H9 (cell line): ENCODE measurements around the gene ID4. TPM values are rescaled to one million over a fixed set of nuclear protein-coding genes. Genes with fewer than 3 reads are reported as not detected.

Experiments
- DNase-seq: peaks from one replicate; pipeline ENCODE4 v3.0.0-alpha.2; 2017
- H2AFZ ChIP-seq: one replicate; pipeline ENCODE4 v1.6.1; 2013; ENCODE audit warnings: mild to moderate bottlenecking, low read length, control low read depth, moderate library complexity
- H2AK5ac ChIP-seq: 2 replicates; pipeline ENCODE4 v1.6.1; 2013; ENCODE audit warnings: low read length, control low read depth, mixed read lengths; ENCODE audit not compliant: insufficient read length
- H2BK120ac ChIP-seq: one replicate; pipeline ENCODE4 v1.6.1; 2013; ENCODE audit warnings: low read depth, mild to moderate bottlenecking, low read length, control low read depth, inconsistent platforms; ENCODE audit not compliant: poor library complexity, severe bottlenecking
- H2BK12ac ChIP-seq: 2 replicates; pipeline ENCODE4 v1.6.1; 2013; ENCODE audit warnings: low read length, control low read depth, mixed read lengths, low read depth; ENCODE audit not compliant: insufficient read length
- H2BK15ac ChIP-seq: 2 replicates; pipeline ENCODE4 v1.6.1; 2013; ENCODE audit warnings: low read depth, low read length, control low read depth
- H2BK20ac ChIP-seq: one replicate; pipeline ENCODE4 v1.6.1; 2013; ENCODE audit warnings: low read depth, mild to moderate bottlenecking, low read length, control low read depth, inconsistent platforms; ENCODE audit not compliant: poor library complexity, severe bottlenecking
- H2BK5ac ChIP-seq: 2 replicates; pipeline ENCODE4 v1.6.1; 2013; ENCODE audit warnings: low read length, control low read depth, mixed read lengths; ENCODE audit not compliant: insufficient read length
- H3K14ac ChIP-seq: 2 replicates; pipeline ENCODE4 v1.6.1; 2013; ENCODE audit warnings: low read length, control low read depth; ENCODE audit not compliant: insufficient read depth
- H3K18ac ChIP-seq: 2 replicates; pipeline ENCODE4 v1.6.1; 2013; ENCODE audit warnings: low read depth, mild to moderate bottlenecking, mixed read lengths, low read length, control low read depth; ENCODE audit not compliant: insufficient read length
- H3K23ac ChIP-seq: 2 replicates; pipeline ENCODE4 v1.6.1; 2013; ENCODE audit warnings: low read length, control low read depth, mixed read lengths, low read depth; ENCODE audit not compliant: insufficient read length
- H3K23me2 ChIP-seq: 2 replicates; pipeline ENCODE4 v1.6.1; 2013; ENCODE audit warnings: low read depth, mild to moderate bottlenecking, mixed read lengths, low read length, control low read depth; ENCODE audit not compliant: insufficient read length, poor library complexity, severe bottlenecking
- H3K27ac ChIP-seq: 2 replicates; pipeline ENCODE4 v1.5.1; 2013; ENCODE audit warnings: low read length, control low read depth, mixed read lengths, low read depth; ENCODE audit not compliant: insufficient read length
- H3K27me3 ChIP-seq: 2 replicates; pipeline ENCODE4 v1.6.1; 2013; ENCODE audit warnings: low read length, control low read depth, inconsistent platforms; ENCODE audit not compliant: insufficient read depth
- H3K4ac ChIP-seq: 2 replicates; pipeline ENCODE4 v1.6.1; 2013; ENCODE audit warnings: low read depth, mild to moderate bottlenecking, control low read depth, inconsistent platforms, low read length, moderate library complexity
- H3K4me1 ChIP-seq: 2 replicates; pipeline ENCODE4 v1.6.1; 2013; ENCODE audit warnings: low read length, control low read depth, inconsistent platforms; ENCODE audit not compliant: insufficient read depth
- H3K4me2 ChIP-seq: 2 replicates; pipeline ENCODE4 v1.6.1; 2013; ENCODE audit warnings: low read length, control low read depth, mixed read lengths; ENCODE audit not compliant: insufficient read length, insufficient read depth
- H3K56ac ChIP-seq: 2 replicates; pipeline ENCODE4 v1.6.1; 2013; ENCODE audit warnings: low read depth, mild to moderate bottlenecking, mixed read lengths, low read length, control low read depth; ENCODE audit not compliant: insufficient read length
- H3K79me1 ChIP-seq: 2 replicates; pipeline ENCODE4 v1.6.1; 2013; ENCODE audit warnings: low read depth, mild to moderate bottlenecking, moderate library complexity, low read length, control low read depth, inconsistent platforms; ENCODE audit not compliant: insufficient read depth, poor library complexity, severe bottlenecking
- H3K79me2 ChIP-seq: 2 replicates; pipeline ENCODE4 v1.6.1; 2013; ENCODE audit warnings: low read length, control low read depth, inconsistent platforms; ENCODE audit not compliant: insufficient read depth
- H3K9ac ChIP-seq: 2 replicates; pipeline ENCODE4 v1.6.1; 2013; ENCODE audit warnings: low read length, control low read depth, mixed read lengths; ENCODE audit not compliant: insufficient read length; ENCODE audit errors: extremely low read depth
- H3K9me3 ChIP-seq: one replicate; pipeline ENCODE4 v1.6.1; 2013; ENCODE audit warnings: low read depth, low read length, inconsistent platforms; ENCODE audit not compliant: control insufficient read depth
- H3T11ph ChIP-seq: one replicate; pipeline ENCODE4 v1.6.1; 2013; ENCODE audit warnings: mild to moderate bottlenecking, low read length, control low read depth, inconsistent platforms
- H4K20me1 ChIP-seq: one replicate; pipeline ENCODE4 v1.6.1; 2013; ENCODE audit not compliant: control insufficient read depth, insufficient read length, insufficient read depth
- H4K5ac ChIP-seq: 2 replicates; pipeline ENCODE4 v1.6.1; 2013; ENCODE audit warnings: low read depth, mild to moderate bottlenecking, mixed read lengths, low read length, control low read depth; ENCODE audit not compliant: insufficient read length
- H4K8ac ChIP-seq: replicated peaks from 2 replicates; pipeline ENCODE4 v1.6.1; 2013; ENCODE audit warnings: low read length, control low read depth, mixed read lengths, low read depth; ENCODE audit not compliant: insufficient read length
- H4K91ac ChIP-seq: 2 replicates; pipeline ENCODE4 v1.6.1; 2013; ENCODE audit warnings: low read depth, mild to moderate bottlenecking, moderate library complexity, mixed read lengths, low read length, control low read depth; ENCODE audit not compliant: insufficient read length
- H3K27ac Mint-ChIP-seq, 3 experiments: 2 replicates in 2 of 3; 3 replicates in 1 of 3; pipeline ENCODE4 v1.8.0; 2020 to 2021; ENCODE audit warnings: mixed read lengths in 3 of 3, mild to moderate bottlenecking in 1 of 3, moderate library complexity in 1 of 3
- H3K27me3 Mint-ChIP-seq: 2 replicates; pipeline ENCODE4 v1.8.0; 2021; ENCODE audit warnings: low read depth, mild to moderate bottlenecking, moderate library complexity, mixed read lengths
- H3K36me3 Mint-ChIP-seq, 3 experiments: 2 replicates in 2 of 3; 3 replicates in 1 of 3; pipeline ENCODE4 v1.8.0; 2020 to 2021; ENCODE audit warnings: low read depth in 3 of 3, mixed read lengths in 3 of 3; ENCODE audit not compliant: insufficient read depth in 1 of 3
- H3K4me1 Mint-ChIP-seq, 2 experiments: 2 replicates each; pipeline ENCODE4 v1.8.0; 2020; ENCODE audit warnings: mixed read lengths in 2 of 2
- H3K4me3 Mint-ChIP-seq, 2 experiments: 2 replicates in 1 of 2; 3 replicates in 1 of 2; pipeline ENCODE4 v1.8.0; 2020 to 2021; ENCODE audit warnings: mild to moderate bottlenecking in 2 of 2, mixed read lengths in 2 of 2, moderate library complexity in 1 of 2
- H3K9me3 Mint-ChIP-seq, 2 experiments: 2 replicates in 1 of 2; 3 replicates in 1 of 2; pipeline ENCODE4 v1.8.0; 2020; ENCODE audit warnings: mild to moderate bottlenecking in 2 of 2, mixed read lengths in 2 of 2, moderate library complexity in 1 of 2
- CTCF ChIP-seq: fragments of 200-600 bp; sonication (generic); conservative IDR thresholded peaks from 3 replicates; pipeline ENCODE4 v1.8.0; 2021; ENCODE audit warnings: antibody characterized with exemption, mild to moderate bottlenecking
- WGBS: extraction: QIAGEN DNeasy Blood & Tissue Kit; methylation state at CpG from one replicate; pipeline ENCODE4 v1.1.7; 2013; ENCODE audit warnings: missing lambda C conversion rate, low lambda C conversion rate, mixed read lengths; ENCODE audit not compliant: insufficient read length; ENCODE audit errors: extremely low coverage; 5-methylcytosine and 5-hydroxymethylcytosine counted together
- total RNA-seq: library from RNA; stranded (reverse); gene quantifications from 2 replicates; pipeline ENCODE4 v1.2.1, GENCODE V29; 2021

The ID4 gene
- total RNA-seq, 1 experiment from 2014 or later: 14.0 TPM

GRCh38 chr6:19869464-19869863 is 32.3 kb downstream of the ID4 start:
- H3K27me3 ChIP-seq: no peaks in the 10 kb centered on the region
- no peak overlapping the region for H4K5ac ChIP-seq
- H3K27ac ChIP-seq: no peak overlapping the region
- H3K4me1 Mint-ChIP-seq: peaks cover 5 to 12% of the 10 kb centered on the region in 2 experiments
- H3K9me3 ChIP-seq: no peaks in the 10 kb centered on the region
- H3K4ac ChIP-seq: no peak overlapping the region
- no peak overlapping the region for H4K8ac ChIP-seq
- H3K56ac ChIP-seq: no peak overlapping the region
- no peaks in the 10 kb centered on the region for H3K27me3 Mint-ChIP-seq
- DNase-seq: no peak
- no peaks in the 10 kb centered on the region for H3K79me1 ChIP-seq
- H3K9ac ChIP-seq: no peak overlapping the region
- H3K23ac ChIP-seq: no peak overlapping the region
- no peak overlapping the region for H3K4me2 ChIP-seq
- no peak overlapping the region for H3K27ac Mint-ChIP-seq
- no peak overlapping the region for H2BK20ac ChIP-seq
- H3T11ph ChIP-seq: no peak overlapping the region
- H4K91ac ChIP-seq: no peak overlapping the region
- H3K36me3 Mint-ChIP-seq: no peaks in the 10 kb centered on the region
- WGBS: no CpG with 5 or more reads among the region's 9 CpGs
- TF ChIP-seq CTCF: peak; percentile 24; the same call in 1 of the 3 replicates
- H3K23me2 ChIP-seq: no peaks in the 10 kb centered on the region
- no peak overlapping the region for H2AFZ ChIP-seq
- no peak overlapping the region for H2BK15ac ChIP-seq
- no peak overlapping the region for H3K4me3 Mint-ChIP-seq
- H2BK12ac ChIP-seq: no peak overlapping the region
- no peaks in the 10 kb centered on the region for H3K9me3 Mint-ChIP-seq
- H2AK5ac ChIP-seq: no peak overlapping the region
- no peaks in the 10 kb centered on the region for H3K4me1 ChIP-seq
- H4K20me1 ChIP-seq: no peaks in the 10 kb centered on the region
- no peak overlapping the region for H3K18ac ChIP-seq
- no peak overlapping the region for H2BK120ac ChIP-seq
- H2BK5ac ChIP-seq: no peak overlapping the region
- no peaks in the 10 kb centered on the region for H3K79me2 ChIP-seq
- no peak overlapping the region for H3K14ac ChIP-seq
